ENCODE measurements around the gene ALDH3B1.
"Not testable (repeated sequence)": the region's sequence is repeated elsewhere in the genome, so short reads cannot be mapped to it uniquely, and the experiment has no call there.

ALDH3B1 gene

GRCh38 chr11:68010090-68011041 is at the start of gene ALDH3B1:
Gene ALDH3B1 (plus strand): TSS chr11:68010327. CDS start chr11:68015298, 4,971 bp downstream.
- DNase-seq: no peak

GRCh38 chr11:67963217-67963616 is 46.9 kb upstream of the ALDH3B1 start:
- DNase-seq: not testable (repeated sequence)

- DNase-seq: not testable (repeated sequence)
Observed at GRCh38 chr11:67963879-67964278, 46.2 kb upstream of the ALDH3B1 start.

GRCh38 chr11:67964746-67965145 is 45.4 kb upstream of the ALDH3B1 start:
- DNase-seq: not testable (repeated sequence)

GRCh38 chr11:67965830-67966348 is 44.2 kb upstream of the ALDH3B1 start:
- DNase-seq: not testable (repeated sequence)

- DNase-seq: not testable (repeated sequence)
Observed at GRCh38 chr11:67974746-67975145, 35.4 kb upstream of the ALDH3B1 start.

- DNase-seq: not testable (repeated sequence)
Observed at GRCh38 chr11:67978766-67979418, 31.2 kb upstream of the ALDH3B1 start.

GRCh38 chr11:67981226-67981625 is 28.9 kb upstream of the ALDH3B1 start:
- DNase-seq: not testable (repeated sequence)

- DNase-seq: not testable (repeated sequence)
Observed at GRCh38 chr11:67982255-67982857, 27.8 kb upstream of the ALDH3B1 start.

- no peak for DNase-seq
Observed at GRCh38 chr11:67983951-67984350, 26.2 kb upstream of the ALDH3B1 start.

- not testable (repeated sequence) for DNase-seq
Observed at GRCh38 chr11:67985302-67985701, 24.8 kb upstream of the ALDH3B1 start.

GRCh38 chr11:67990546-67991346 is 19.4 kb upstream of the ALDH3B1 start:
- not testable (repeated sequence) for DNase-seq

GRCh38 chr11:67991347-67992121 is 18.6 kb upstream of the ALDH3B1 start:
- not testable (repeated sequence) for DNase-seq

- DNase-seq: peak; percentile 55
Observed at GRCh38 chr11:67993821-67994220, 16.3 kb upstream of the ALDH3B1 start.

GRCh38 chr11:67994387-67994786 is 15.7 kb upstream of the ALDH3B1 start:
- DNase-seq: not testable (repeated sequence)

GRCh38 chr11:67995129-67995528 is 15.0 kb upstream of the ALDH3B1 start:
- DNase-seq: not testable (repeated sequence)

GRCh38 chr11:67995579-67995978 is 14.5 kb upstream of the ALDH3B1 start:
- DNase-seq: not testable (repeated sequence)

- DNase-seq: no peak
Observed at GRCh38 chr11:67996051-67996450, 14.1 kb upstream of the ALDH3B1 start.

- DNase-seq: peak; percentile 37
Observed at GRCh38 chr11:67996622-67997474, 13.3 kb upstream of the ALDH3B1 start.

- DNase-seq: no peak
Observed at GRCh38 chr11:67997475-67997921, 12.6 kb upstream of the ALDH3B1 start.
